Measurements from ENCODE around the gene PLIN5. TPM values are rescaled to one million over a fixed set of nuclear protein-coding genes. Genes with fewer than 3 reads are reported as not detected.

Gene PLIN5
- total RNA-seq, 4 donors from 2014 or later: 1.0 to 21.2 (median 5.3) TPM

GRCh38 chr19:4513248-4513647 is 21.8 kb downstream of the PLIN5 start:
- no peak for DNase-seq (ENCODE audit: low spot score in 2 of 2)
- intact Hi-C loops (cut with DNase I; ENCODE audit: low total_unique reads): no loop called here
- no peak for TF ChIP-seq POLR2A (IDR thresholded peaks at IDR 0.05)
- TF ChIP-seq, protein P1, sequence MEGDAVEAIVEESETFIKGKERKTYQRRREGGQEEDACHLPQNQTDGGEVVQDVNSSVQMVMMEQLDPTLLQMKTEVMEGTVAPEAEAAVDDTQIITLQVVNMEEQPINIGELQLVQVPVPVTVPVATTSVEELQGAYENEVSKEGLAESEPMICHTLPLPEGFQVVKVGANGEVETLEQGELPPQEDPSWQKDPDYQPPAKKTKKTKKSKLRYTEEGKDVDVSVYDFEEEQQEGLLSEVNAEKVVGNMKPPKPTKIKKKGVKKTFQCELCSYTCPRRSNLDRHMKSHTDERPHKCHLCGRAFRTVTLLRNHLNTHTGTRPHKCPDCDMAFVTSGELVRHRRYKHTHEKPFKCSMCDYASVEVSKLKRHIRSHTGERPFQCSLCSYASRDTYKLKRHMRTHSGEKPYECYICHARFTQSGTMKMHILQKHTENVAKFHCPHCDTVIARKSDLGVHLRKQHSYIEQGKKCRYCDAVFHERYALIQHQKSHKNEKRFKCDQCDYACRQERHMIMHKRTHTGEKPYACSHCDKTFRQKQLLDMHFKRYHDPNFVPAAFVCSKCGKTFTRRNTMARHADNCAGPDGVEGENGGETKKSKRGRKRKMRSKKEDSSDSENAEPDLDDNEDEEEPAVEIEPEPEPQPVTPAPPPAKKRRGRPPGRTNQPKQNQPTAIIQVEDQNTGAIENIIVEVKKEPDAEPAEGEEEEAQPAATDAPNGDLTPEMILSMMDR (IDR thresholded peaks at IDR 0.05): no peak
- no peak overlapping the region for H3K4me3 ChIP-seq (ENCODE audit: low read depth, poor library complexity, severe bottlenecking)
- WGBS, 2 donors: 92% methylated on average over 15 to 17 of the region's 17 CpGs

- no peak overlapping the region for H3K4me3 ChIP-seq (ENCODE audit: low read depth, poor library complexity, severe bottlenecking)
- no peak for DNase-seq (ENCODE audit: low spot score in 2 of 2)
- 87 to 93% methylated on average over 9 to 17 of the region's 17 CpGs for WGBS, 2 donors
- TF ChIP-seq POLR2A (IDR thresholded peaks at IDR 0.05): no peak
- TF ChIP-seq, protein P1 (IDR thresholded peaks at IDR 0.05): no peak
- intact Hi-C loops (cut with DNase I; ENCODE audit: low total_unique reads): no loop called here
Observed at GRCh38 chr19:4512070-4512469, 23.0 kb downstream of the PLIN5 start.

DNA sequence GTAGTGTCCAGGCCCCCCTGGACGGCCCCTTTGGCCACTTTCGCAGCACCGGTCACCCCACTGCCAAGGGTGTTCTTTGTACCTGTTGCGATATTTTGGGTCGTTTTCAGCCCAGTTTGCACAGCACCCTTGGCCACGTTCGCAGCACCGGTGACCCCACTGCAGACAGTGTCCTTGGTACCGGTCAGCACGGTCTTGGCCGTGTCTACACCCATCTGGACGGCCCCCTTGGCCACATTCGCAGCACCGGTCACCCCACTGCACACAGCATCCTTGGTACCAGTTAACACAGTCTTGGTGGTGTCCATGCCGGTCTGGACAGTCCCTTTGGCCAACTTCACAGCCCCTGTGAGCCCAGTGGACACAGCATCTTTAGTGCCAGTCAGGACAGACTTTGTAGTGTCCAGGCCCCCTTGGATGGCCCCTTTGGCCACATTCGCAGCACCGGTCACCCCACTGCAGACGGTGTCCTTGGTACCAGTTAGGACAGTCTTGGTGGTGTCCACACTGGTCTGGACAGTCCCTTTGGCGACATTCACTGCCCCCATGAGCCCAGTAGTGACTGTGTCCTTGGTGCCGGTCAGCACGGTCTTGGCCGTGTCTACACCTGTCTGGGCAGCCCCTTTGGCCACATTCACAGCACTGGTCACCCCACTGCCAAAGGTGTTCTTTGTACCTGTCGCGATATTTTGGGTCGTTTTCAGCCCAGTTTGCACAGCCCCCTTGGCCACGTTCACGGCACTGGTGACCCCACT is 23.5 kb downstream of the PLIN5 start:
- no peak overlapping the region for H3K4me3 ChIP-seq (ENCODE audit: low read depth, poor library complexity, severe bottlenecking)
- intact Hi-C loops (cut with DNase I; ENCODE audit: low total_unique reads): no loop called here
- TF ChIP-seq, protein P1 (IDR thresholded peaks at IDR 0.05): no peak
- no peak for TF ChIP-seq POLR2A (IDR thresholded peaks at IDR 0.05)
- 80 to 84% methylated on average over 27 of the region's 27 CpGs for WGBS, 2 donors
- DNase-seq (ENCODE audit: low spot score in 2 of 2): no peak

DNA sequence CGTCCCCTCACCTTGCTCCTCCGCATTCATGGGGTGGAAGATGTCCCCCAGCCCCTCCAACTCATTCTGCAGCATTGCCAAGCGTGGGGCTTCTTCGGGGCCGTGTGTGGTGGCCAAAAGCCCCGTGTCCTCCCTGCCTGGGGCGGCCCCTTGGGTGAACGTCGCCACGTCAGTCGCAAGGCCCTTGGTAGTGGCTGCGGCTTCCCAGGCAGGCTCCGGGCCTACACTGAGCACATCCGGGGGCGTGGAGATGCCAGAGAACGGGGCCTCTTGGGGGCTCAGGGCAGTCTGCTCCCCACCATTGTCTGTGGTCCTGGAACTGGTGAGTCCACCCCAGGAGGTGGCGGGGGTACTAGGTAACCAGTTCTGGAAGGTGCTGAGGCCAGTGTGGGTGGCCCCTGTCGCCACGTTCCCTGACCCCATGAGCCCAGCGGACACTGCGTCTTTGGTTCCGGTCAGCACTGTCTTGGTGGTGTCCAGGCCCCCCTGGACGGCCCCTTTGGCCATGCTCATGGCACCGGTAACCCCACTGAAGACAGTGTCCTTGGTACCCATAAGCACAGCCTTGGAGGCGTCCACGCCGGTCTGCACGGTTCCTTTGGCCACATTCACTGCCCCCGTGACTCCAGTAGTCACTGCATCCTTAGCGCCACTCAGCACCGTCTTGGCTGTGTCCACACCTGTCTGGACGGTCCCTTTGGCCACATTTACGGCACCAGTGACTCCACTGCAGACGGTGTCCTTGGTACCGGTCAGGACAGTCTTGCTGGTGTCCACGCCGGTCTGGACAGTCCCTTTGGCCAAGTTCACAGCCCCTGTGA is 24.4 kb downstream of the PLIN5 start:
- intact Hi-C loops (cut with DNase I; ENCODE audit: low total_unique reads): no loop called here
- H3K4me3 ChIP-seq (ENCODE audit: low read depth, poor library complexity, severe bottlenecking): no peak overlapping the region
- no peak for DNase-seq (ENCODE audit: low spot score in 2 of 2)
- 79 to 85% methylated on average over 34 to 36 of the region's 37 CpGs for WGBS, 2 donors
- TF ChIP-seq POLR2A (IDR thresholded peaks at IDR 0.05): no peak
- TF ChIP-seq, protein P1 (IDR thresholded peaks at IDR 0.05): no peak

DNA sequence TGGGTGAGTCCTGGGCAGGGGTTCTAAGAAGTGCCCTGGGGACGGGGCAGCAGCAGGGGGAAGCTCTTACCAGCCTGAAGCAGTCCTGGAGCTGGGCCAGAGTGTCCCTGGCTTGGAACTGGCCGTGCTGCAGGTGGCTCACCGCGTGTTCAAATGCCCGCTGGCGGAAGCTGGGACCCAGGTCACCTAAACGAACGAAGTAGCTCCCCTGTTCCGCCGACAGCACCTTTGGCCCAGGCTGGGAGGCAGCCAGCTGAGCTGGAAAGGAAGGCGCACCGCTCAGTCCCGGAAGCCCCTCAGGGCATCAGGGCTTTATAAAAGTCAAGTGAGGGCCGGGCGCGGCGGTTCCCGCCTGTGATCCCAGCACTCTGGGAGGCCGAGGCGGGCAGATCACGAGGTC is 26.3 kb downstream of the PLIN5 start:
- TF ChIP-seq, protein P1 (IDR thresholded peaks at IDR 0.05): no peak
- no peak for TF ChIP-seq POLR2A (IDR thresholded peaks at IDR 0.05)
- intact Hi-C loops (cut with DNase I; ENCODE audit: low total_unique reads): no loop called here
- WGBS, 2 donors: 70 to 86% methylated on average over 13 to 15 of the region's 21 CpGs
- DNase-seq (ENCODE audit: low spot score in 2 of 2): no peak
- no peak overlapping the region for H3K4me3 ChIP-seq (ENCODE audit: low read depth, poor library complexity, severe bottlenecking)
